ENCODE data around the gene USH1C. TPM values are rescaled to one million over a fixed set of nuclear protein-coding genes. Genes with fewer than 3 reads are reported as not detected.

USH1C gene
- polyA plus RNA-seq, 6 donors from 2014 or later: not detected

- DNase-seq: no peak
- Mint-ChIP-seq H3K36me3 (no peaks in the 10 kb centered on the region), H3K27me3 (peaks cover 6 to 35% (median 18%) of the 10 kb centered on the region in 3 donors), H3K27ac (no peak overlapping the region), H3K4me1 (peaks cover 0 to 9% (median 0%) of the 10 kb centered on the region in 3 donors), H3K9me3 (no peaks in the 10 kb centered on the region), H3K4me3 (no peak overlapping the region)
- ATAC-seq (ENCODE audit: low read depth in 2 of 2): no peak
These were observed 31.5 kb upstream of the USH1C start for GRCh38 chr11:17575431-17576425.

- Mint-ChIP-seq H3K4me1 (peaks cover 0 to 9% (median 0%) of the 10 kb centered on the region in 3 donors), H3K4me3 (no peak overlapping the region), H3K27me3 (peaks cover 4 to 28% (median 19%) of the 10 kb centered on the region in 3 donors), H3K27ac (no peak overlapping the region), H3K36me3 (no peaks in the 10 kb centered on the region), H3K9me3 (no peaks in the 10 kb centered on the region)
- ATAC-seq (ENCODE audit: low read depth in 2 of 2): no peak
- no peak for DNase-seq
These were observed 30.2 kb upstream of the USH1C start for GRCh38 chr11:17574141-17575091.

DNA sequence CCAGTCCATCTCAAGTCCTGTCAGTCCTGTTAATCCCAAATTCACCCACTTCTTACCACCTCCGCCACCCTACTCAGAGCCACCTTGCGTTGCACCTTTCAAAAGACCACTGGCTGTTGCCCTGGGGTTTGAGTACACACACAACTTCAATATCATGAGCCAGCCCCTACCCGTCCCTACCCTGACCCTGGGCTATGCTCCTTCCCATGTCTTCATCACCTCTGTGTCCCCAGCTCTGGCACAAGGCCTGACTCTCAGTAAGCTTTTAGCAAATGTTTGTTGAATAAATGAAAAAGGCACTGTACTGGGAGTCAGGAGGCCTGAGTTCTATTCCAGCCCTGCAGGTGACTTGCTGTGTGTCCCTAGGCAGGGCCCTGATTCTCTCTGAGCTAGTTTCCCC is 29.3 kb upstream of the USH1C start:
- Mint-ChIP-seq H3K9me3 (no peaks in the 10 kb centered on the region), H3K27ac (peak overlapping the region in 1 of 6 donors; percentile 47), H3K4me1 (peaks cover 0 to 9% (median 0%) of the 10 kb centered on the region in 3 donors)

DNA sequence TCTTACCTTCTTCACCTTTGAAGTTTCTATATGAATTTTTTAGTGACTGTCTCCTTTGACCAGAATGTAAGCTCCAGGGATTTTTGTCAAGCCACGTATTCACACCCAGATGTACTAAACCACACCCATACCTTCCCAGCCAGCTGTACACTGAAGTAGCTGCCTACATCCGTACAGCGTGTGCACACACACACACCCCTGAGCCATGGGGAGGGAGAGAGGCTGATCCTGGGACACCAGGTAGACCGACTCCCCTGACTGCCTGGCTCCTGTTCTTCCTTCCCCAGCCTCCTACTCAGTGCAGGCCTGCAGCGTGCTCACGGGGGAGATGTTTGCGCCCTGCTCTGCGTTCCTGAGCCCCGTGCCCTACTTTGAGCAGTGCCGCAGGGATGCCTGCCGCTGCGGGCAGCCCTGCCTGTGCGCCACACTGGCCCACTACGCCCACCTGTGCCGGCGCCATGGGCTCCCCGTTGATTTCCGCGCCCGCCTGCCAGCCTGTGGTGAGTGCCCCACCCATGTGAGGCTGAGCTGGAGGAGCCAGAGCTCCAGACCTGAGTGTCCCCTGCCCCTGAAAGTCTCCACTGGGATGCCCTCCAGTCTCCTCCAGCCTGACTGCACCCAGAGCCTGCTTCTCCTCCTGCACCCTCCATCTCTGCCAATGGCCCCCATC is 28.7 kb upstream of the USH1C start:
- no peaks in the 10 kb centered on the region for H3K9me3 Mint-ChIP-seq
- no peak overlapping the region for H3K4me3 Mint-ChIP-seq
- peaks cover 0 to 9% (median 0%) of the 10 kb centered on the region in 3 donors for H3K4me1 Mint-ChIP-seq
- DNase-seq (no peak), ATAC-seq (ENCODE audit: low read depth in 2 of 2) (no peak)
- no peaks in the 10 kb centered on the region for H3K36me3 Mint-ChIP-seq
- H3K27me3 Mint-ChIP-seq: peaks cover 4 to 33% (median 17%) of the 10 kb centered on the region in 3 donors
- H3K27ac Mint-ChIP-seq: peak overlapping the region in 1 of 6 donors; percentile 47

More for the DNA sequence above, 29.3 kb upstream of the USH1C start:
- H3K4me3 Mint-ChIP-seq: no peak overlapping the region
- no peak for DNase-seq
- no peak for ATAC-seq (ENCODE audit: low read depth in 2 of 2)
- no peaks in the 10 kb centered on the region for H3K36me3 Mint-ChIP-seq
- peaks cover 4 to 32% (median 22%) of the 10 kb centered on the region in 3 donors for H3K27me3 Mint-ChIP-seq

- peaks cover 0 to 9% (median 0%) of the 10 kb centered on the region in 3 donors for H3K4me1 Mint-ChIP-seq
- peaks cover 0 to 1% (median 0%) of the 10 kb centered on the region in 7 donors for H3K9me3 Mint-ChIP-seq
- H3K27ac Mint-ChIP-seq: peak overlapping the region in 1 of 6 donors; percentile 5
- H3K36me3 Mint-ChIP-seq: no peaks in the 10 kb centered on the region
- H3K27me3 Mint-ChIP-seq: peaks cover 4 to 39% (median 17%) of the 10 kb centered on the region in 3 donors
- H3K4me3 Mint-ChIP-seq: no peak overlapping the region
- DNase-seq (no peak), ATAC-seq (ENCODE audit: low read depth in 2 of 2) (peak; percentile 38 to 61)
These were observed 28.1 kb upstream of the USH1C start for GRCh38 chr11:17572359-17572690.

- DNase-seq (no peak), ATAC-seq (ENCODE audit: low read depth in 2 of 2) (no peak)
- Mint-ChIP-seq H3K4me3 (no peak overlapping the region), H3K9me3 (peaks cover 0 to 1% (median 0%) of the 10 kb centered on the region in 7 donors), H3K27ac (no peak overlapping the region), H3K36me3 (no peaks in the 10 kb centered on the region), H3K27me3 (peaks cover 4 to 40% (median 17%) of the 10 kb centered on the region in 3 donors), H3K4me1 (peaks cover 0 to 9% (median 0%) of the 10 kb centered on the region in 3 donors)
These were observed 27.5 kb upstream of the USH1C start for GRCh38 chr11:17571431-17572358.

GRCh38 chr11:17570034-17570433 is 25.8 kb upstream of the USH1C start:
- Mint-ChIP-seq H3K9me3 (peaks cover 0 to 1% (median 0%) of the 10 kb centered on the region in 7 donors), H3K4me1 (peaks cover 0 to 9% (median 0%) of the 10 kb centered on the region in 3 donors), H3K27me3 (peaks cover 9 to 40% (median 17%) of the 10 kb centered on the region in 3 donors), H3K4me3 (no peak overlapping the region), H3K36me3 (no peaks in the 10 kb centered on the region), H3K27ac (no peak overlapping the region)
- ATAC-seq (ENCODE audit: low read depth in 2 of 2): no peak
- DNase-seq: no peak

- no peak overlapping the region for H3K27ac Mint-ChIP-seq
- H3K9me3 Mint-ChIP-seq: peaks cover 0 to 1% (median 0%) of the 10 kb centered on the region in 7 donors
- no peak for ATAC-seq (ENCODE audit: low read depth in 2 of 2)
- H3K4me1 Mint-ChIP-seq: peaks cover 0 to 9% (median 0%) of the 10 kb centered on the region in 3 donors
- peaks cover 9 to 40% (median 17%) of the 10 kb centered on the region in 3 donors for H3K27me3 Mint-ChIP-seq
- H3K36me3 Mint-ChIP-seq: no peaks in the 10 kb centered on the region
- no peak overlapping the region for H3K4me3 Mint-ChIP-seq
- DNase-seq: no peak
These were observed 24.7 kb upstream of the USH1C start for GRCh38 chr11:17568944-17569343.

- Mint-ChIP-seq H3K9me3 (peaks cover 0 to 1% (median 0%) of the 10 kb centered on the region in 7 donors), H3K4me3 (no peak overlapping the region), H3K27ac (no peak overlapping the region), H3K27me3 (peaks cover 5 to 21% (median 18%) of the 10 kb centered on the region in 3 donors), H3K4me1 (no peaks in the 10 kb centered on the region), H3K36me3 (no peaks in the 10 kb centered on the region)
- DNase-seq: no peak
- no peak for ATAC-seq (ENCODE audit: low read depth in 2 of 2)
These were observed 20.4 kb upstream of the USH1C start for GRCh38 chr11:17564687-17565042.

DNA sequence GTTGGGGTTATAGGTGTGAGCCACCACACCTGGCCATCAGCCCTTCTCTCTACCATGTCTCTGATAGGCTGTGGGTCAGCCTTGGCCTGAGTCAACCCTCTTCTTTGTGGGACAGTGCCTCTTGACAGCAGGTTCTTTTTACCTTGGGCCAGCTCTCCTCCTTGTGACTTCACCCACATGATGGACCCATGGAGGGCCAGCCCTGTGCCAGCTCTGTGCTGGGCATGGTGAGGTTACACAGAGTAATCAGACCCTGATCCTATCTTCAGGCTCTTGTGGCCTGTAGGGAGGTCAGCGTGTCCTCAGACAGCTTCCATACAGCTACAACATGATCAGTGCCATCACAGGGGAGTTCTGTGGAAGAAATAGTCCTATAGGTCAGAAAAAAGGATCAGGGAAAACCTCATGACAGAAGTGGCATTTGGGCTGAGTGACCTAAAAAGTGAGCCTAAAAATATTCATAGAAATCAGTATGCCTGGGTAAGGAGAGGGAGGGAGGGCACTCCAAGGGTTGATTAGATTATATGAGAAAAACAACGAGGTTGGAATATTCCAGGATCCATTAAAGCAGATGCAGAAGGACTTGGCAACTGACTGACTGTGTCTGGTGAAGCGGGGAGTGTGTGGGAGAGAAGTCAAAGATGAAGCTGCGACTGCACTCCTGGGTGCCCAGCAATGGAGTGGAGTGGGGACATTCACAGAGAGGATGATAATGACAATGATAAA is 19.9 kb upstream of the USH1C start:
- no peak for ATAC-seq (ENCODE audit: low read depth in 2 of 2)
- Mint-ChIP-seq H3K27me3 (peaks cover 5 to 18% (median 13%) of the 10 kb centered on the region in 3 donors), H3K9me3 (peaks cover 0 to 1% (median 0%) of the 10 kb centered on the region in 7 donors), H3K27ac (no peak overlapping the region), H3K4me3 (no peak overlapping the region), H3K36me3 (no peaks in the 10 kb centered on the region), H3K4me1 (no peaks in the 10 kb centered on the region)
- DNase-seq: no peak

DNA sequence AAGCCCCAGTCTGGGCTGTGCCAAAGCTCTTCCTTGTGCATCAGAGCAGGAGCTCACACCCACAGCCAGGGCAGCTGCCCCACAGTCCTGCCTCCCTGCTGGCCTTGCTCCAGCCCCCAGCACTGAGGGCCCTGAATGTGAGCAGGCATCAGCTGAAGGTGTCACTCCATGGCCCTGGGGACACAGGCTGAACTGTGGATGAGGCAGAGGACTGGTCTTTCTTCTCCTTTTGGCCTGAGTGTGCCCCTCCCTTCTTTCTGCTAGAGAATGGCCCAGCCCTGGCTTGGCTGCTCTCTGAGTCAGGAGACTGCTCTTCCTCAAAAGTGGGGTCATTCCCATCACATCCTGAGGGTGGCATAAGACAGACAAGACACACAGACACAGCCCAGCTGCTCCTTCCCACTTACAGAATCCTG is 19.0 kb upstream of the USH1C start:
- Mint-ChIP-seq H3K4me1 (no peaks in the 10 kb centered on the region), H3K27me3 (peaks cover 11 to 21% (median 17%) of the 10 kb centered on the region in 3 donors), H3K27ac (no peak overlapping the region), H3K9me3 (peaks cover 0 to 1% (median 0%) of the 10 kb centered on the region in 7 donors), H3K4me3 (no peak overlapping the region), H3K36me3 (no peaks in the 10 kb centered on the region)
- ATAC-seq (ENCODE audit: low read depth in 2 of 2): no peak
- DNase-seq: no peak

Data from naive B cell (primary cell).